Fibroblast of skin of scalp (primary cell): ENCODE measurements around the gene CRADD.
"Not testable (repeated sequence)": the region's sequence is repeated elsewhere in the genome, so short reads cannot be mapped to it uniquely, and the experiment has no call there.

Source experiments
- DNase-seq: peaks from one replicate; pipeline ENCODE4 v3.0.0-alpha.2; 2013

Gene CRADD

GRCh38 chr12:93759512-93760081, 82.4 kb downstream of the CRADD start:
- no peak for DNase-seq

- DNase-seq = no peak
These were observed 83.2 kb downstream of the CRADD start for GRCh38 chr12:93760275-93760875.

- peak; percentile 76 for DNase-seq
These were observed 85.0 kb downstream of the CRADD start for GRCh38 chr12:93762059-93762719.

- no peak for DNase-seq
These were observed 85.9 kb downstream of the CRADD start for GRCh38 chr12:93762912-93763553.

- DNase-seq = no peak
These were observed 86.6 kb downstream of the CRADD start for GRCh38 chr12:93763746-93764147.

GRCh38 chr12:93766371-93766770, 89.2 kb downstream of the CRADD start:
- no peak for DNase-seq

- peak; percentile 80 for DNase-seq
These were observed 89.8 kb downstream of the CRADD start for GRCh38 chr12:93766796-93767523.

- peak; percentile 12 for DNase-seq
These were observed 90.3 kb downstream of the CRADD start for GRCh38 chr12:93767524-93767863.

- no peak for DNase-seq
These were observed 95.0 kb downstream of the CRADD start for GRCh38 chr12:93772003-93772700.

- DNase-seq = peak; percentile 54
These were observed 96.1 kb downstream of the CRADD start for GRCh38 chr12:93773122-93773871.

GRCh38 chr12:93776581-93777018, 99.4 kb downstream of the CRADD start:
- peak; percentile 98 for DNase-seq

GRCh38 chr12:93777254-93777653, 100.1 kb downstream of the CRADD start:
- peak; percentile 60 for DNase-seq

GRCh38 chr12:93778306-93778705, 101.1 kb downstream of the CRADD start:
- DNase-seq = peak; percentile 87

GRCh38 chr12:93778766-93779165, 101.6 kb downstream of the CRADD start:
- no peak for DNase-seq

- peak; percentile 75 for DNase-seq
These were observed 103.0 kb downstream of the CRADD start for GRCh38 chr12:93780101-93780641.

GRCh38 chr12:93780886-93781285, 103.7 kb downstream of the CRADD start:
- DNase-seq = not testable (repeated sequence)

GRCh38 chr12:93781961-93782360, 104.8 kb downstream of the CRADD start:
- not testable (repeated sequence) for DNase-seq

- DNase-seq = no peak
These were observed 105.7 kb downstream of the CRADD start for GRCh38 chr12:93782853-93783252.

GRCh38 chr12:93783832-93784231, 106.7 kb downstream of the CRADD start:
- DNase-seq = no peak

GRCh38 chr12:93784339-93785086, 107.3 kb downstream of the CRADD start:
- DNase-seq = no peak
